Measurements from ENCODE around the gene PARN.
A peak's percentile ranks its signal among the peaks of the same experiment; 100 is the strongest.
"Not testable (repeated sequence)": the region's sequence is repeated elsewhere in the genome, so short reads cannot be mapped to it uniquely, and the experiment has no call there.

The PARN gene

DNA sequence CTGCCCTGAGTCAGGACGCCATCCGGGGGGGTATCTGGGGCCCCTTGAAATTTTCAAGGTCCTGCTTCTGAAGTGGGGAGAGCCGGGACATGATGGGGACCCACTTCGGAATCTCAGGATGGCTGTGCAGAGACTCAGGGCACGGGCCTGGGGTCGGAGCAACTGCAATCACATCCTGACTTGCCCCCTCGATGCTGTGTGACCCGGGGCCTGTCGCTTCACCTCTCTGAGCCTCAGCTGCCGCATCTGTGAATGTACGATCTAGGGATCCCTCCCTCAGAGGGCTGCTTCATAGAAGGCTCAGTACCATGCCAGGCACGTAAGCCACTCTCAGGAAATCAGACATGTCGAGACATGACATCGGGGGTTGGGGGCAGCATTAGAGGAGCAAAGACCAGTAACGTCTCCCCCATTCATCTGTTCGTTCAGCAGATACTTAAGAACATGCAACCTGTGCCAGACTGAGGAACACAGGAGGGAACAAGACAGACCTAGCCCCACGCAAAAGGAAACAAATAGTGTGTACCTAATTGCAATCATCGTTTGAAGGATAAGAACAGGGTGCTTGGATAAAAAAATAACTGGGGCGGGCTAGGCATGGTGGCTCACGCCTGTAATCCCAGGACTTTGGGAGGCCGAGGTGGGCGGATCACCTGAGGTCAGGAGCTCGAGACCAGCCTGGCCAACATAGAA is 229.6 kb downstream of the PARN start:
- no peak for TF ChIP-seq RARB (CRISPR knock-in tag; IDR thresholded peaks at IDR 0.05)
- no peak for TF ChIP-seq TCF4 (CRISPR knock-in tag; IDR thresholded peaks at IDR 0.05; ENCODE audit: borderline replicate concordance)
- ATAC-seq: no peak

GRCh38 chr16:14399378-14400284 is 230.4 kb downstream of the PARN start:
- TF ChIP-seq ZFP30 (CRISPR knock-in tag; IDR thresholded peaks at IDR 0.05) (no peak), CREB5 (CRISPR knock-in tag; IDR thresholded peaks at IDR 0.05; ENCODE audit: low read depth) (peak; percentile 33; the same call in 1 of the 2 replicates)
- peak; percentile 91 for ATAC-seq

DNA sequence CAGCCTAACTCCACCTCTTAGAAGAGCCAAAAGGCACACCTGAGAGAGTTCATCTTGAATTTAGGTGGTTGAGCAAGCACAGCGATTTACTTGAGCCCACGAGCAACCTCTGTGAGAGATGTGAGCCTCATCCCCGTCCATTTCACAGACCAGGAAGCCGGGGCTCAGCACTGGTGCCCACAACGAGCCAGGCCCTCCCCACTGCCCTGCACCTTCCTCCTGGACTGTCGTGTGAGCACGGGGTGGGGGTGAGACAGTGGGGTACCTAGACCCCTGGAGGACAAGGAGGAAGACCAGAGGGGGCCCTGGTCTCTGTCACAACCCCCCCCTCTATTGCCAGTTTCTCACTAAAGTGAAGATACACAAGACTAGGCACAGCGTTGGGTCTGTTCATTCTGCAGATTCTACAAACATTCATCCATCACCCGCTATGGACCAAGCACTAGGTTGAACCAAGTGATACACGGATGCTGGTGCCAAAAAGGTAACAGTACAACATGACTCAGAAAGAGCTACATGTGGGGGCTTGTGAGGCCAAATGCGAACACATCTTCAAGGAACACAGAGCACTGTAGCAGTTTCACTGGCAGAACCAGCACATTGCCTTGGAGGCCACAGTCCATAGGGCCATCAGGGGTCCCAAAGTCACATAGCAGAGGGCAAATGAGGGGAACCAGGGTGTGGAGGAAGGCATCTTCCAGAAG is 231.9 kb downstream of the PARN start:
- TF ChIP-seq SNAI2 (CRISPR knock-in tag; IDR thresholded peaks at IDR 0.05): no peak
- TF ChIP-seq ZNF565 (CRISPR knock-in tag; conservative IDR thresholded peaks at IDR 0.05; ENCODE audit: low read depth): no peak
- no peak for TF ChIP-seq CSDC2 (CRISPR knock-in tag; IDR thresholded peaks at IDR 0.05)
- TF ChIP-seq ZFP30 (CRISPR knock-in tag; IDR thresholded peaks at IDR 0.05): no peak
- TF ChIP-seq TCF4 (CRISPR knock-in tag; IDR thresholded peaks at IDR 0.05; ENCODE audit: borderline replicate concordance): no peak
- no peak for TF ChIP-seq PPARA (CRISPR knock-in tag; IDR thresholded peaks at IDR 0.05; ENCODE audit: borderline replicate concordance)
- no peak for TF ChIP-seq ZNF70 (CRISPR knock-in tag; IDR thresholded peaks at IDR 0.05)
- no peak for TF ChIP-seq BACH2 (CRISPR knock-in tag; IDR thresholded peaks at IDR 0.05; ENCODE audit: borderline replicate concordance)
- TF ChIP-seq ZNF8 (CRISPR knock-in tag; IDR thresholded peaks at IDR 0.05): no peak
- TF ChIP-seq CREB5 (CRISPR knock-in tag; IDR thresholded peaks at IDR 0.05; ENCODE audit: low read depth): no peak
- TF ChIP-seq, protein P1, sequence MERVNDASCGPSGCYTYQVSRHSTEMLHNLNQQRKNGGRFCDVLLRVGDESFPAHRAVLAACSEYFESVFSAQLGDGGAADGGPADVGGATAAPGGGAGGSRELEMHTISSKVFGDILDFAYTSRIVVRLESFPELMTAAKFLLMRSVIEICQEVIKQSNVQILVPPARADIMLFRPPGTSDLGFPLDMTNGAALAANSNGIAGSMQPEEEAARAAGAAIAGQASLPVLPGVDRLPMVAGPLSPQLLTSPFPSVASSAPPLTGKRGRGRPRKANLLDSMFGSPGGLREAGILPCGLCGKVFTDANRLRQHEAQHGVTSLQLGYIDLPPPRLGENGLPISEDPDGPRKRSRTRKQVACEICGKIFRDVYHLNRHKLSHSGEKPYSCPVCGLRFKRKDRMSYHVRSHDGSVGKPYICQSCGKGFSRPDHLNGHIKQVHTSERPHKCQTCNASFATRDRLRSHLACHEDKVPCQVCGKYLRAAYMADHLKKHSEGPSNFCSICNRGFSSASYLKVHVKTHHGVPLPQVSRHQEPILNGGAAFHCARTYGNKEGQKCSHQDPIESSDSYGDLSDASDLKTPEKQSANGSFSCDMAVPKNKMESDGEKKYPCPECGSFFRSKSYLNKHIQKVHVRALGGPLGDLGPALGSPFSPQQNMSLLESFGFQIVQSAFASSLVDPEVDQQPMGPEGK (CRISPR knock-in tag; IDR thresholded peaks at IDR 0.05; ENCODE audit: borderline replicate concordance): no peak
- no peak for TF ChIP-seq TOX (CRISPR knock-in tag; IDR thresholded peaks at IDR 0.05; ENCODE audit: borderline replicate concordance)
- no peak for TF ChIP-seq ZC3H10 (CRISPR knock-in tag; IDR thresholded peaks at IDR 0.05)
- TF ChIP-seq, protein P2, sequence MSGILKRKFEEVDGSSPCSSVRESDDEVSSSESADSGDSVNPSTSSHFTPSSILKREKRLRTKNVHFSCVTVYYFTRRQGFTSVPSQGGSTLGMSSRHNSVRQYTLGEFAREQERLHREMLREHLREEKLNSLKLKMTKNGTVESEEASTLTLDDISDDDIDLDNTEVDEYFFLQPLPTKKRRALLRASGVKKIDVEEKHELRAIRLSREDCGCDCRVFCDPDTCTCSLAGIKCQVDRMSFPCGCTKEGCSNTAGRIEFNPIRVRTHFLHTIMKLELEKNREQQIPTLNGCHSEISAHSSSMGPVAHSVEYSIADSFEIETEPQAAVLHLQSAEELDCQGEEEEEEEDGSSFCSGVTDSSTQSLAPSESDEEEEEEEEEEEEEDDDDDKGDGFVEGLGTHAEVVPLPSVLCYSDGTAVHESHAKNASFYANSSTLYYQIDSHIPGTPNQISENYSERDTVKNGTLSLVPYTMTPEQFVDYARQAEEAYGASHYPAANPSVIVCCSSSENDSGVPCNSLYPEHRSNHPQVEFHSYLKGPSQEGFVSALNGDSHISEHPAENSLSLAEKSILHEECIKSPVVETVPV (CRISPR knock-in tag; IDR thresholded peaks at IDR 0.05): no peak
- ATAC-seq: no peak

DNA sequence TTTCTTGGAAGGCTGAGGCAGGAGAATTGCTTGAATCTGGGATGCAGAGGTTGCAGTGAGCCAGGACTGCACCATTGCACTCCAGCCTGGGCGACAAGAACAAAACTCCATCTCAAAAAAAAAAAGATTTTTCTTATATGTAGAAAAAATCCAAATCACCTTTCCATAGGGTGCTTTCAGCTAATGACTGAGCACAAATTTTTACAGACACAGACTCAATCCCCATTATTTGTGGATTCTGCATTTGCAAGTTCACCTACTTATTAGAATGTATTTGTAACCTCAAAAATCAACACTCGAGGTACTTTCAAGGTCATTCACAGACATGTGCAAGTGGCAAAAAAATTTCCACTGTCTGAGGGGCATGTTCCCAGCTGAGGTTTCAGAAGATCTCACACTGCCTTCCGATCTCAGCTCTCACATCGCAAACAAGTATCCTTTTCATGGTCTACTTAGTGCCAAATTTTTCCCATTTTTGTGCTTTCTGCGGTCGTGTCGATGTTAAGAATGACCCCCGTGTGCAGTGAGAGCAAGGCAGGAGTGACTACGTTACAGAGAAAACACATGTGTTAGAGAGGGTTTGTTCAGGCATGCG is 234.3 kb downstream of the PARN start:
- not testable (repeated sequence) for ATAC-seq

DNA sequence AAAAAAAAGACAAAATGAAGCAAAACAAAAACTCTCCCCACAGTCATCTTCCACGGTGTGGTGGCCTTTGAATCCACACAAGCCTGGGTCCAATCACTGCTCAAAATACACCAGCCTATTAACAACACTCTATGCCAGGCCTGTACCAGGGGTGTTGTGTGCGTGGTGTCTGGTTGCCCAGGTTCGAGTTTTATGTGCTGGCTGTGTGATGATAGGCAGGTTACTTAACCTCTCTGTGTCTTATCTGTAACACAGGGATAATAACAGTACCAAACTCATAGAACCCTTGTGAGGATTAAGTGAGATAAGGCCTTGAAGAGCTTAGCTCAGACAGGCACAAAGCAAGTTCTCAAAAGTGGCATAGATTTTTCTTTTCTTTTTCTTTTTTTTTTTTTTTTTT is 235.2 kb downstream of the PARN start:
- no peak for ATAC-seq
- TF ChIP-seq ZFP30 (CRISPR knock-in tag; IDR thresholded peaks at IDR 0.05) (no peak), SNAI2 (CRISPR knock-in tag; IDR thresholded peaks at IDR 0.05) (no peak), PPARA (CRISPR knock-in tag; IDR thresholded peaks at IDR 0.05; ENCODE audit: borderline replicate concordance) (no peak), ZNF70 (CRISPR knock-in tag; IDR thresholded peaks at IDR 0.05) (no peak), CREB5 (CRISPR knock-in tag; IDR thresholded peaks at IDR 0.05; ENCODE audit: low read depth) (no peak), RARB (CRISPR knock-in tag; IDR thresholded peaks at IDR 0.05) (no peak), OSR1 (CRISPR knock-in tag; IDR thresholded peaks at IDR 0.05) (no peak), ESRRG (CRISPR knock-in tag; IDR thresholded peaks at IDR 0.05) (no peak), CSDC2 (CRISPR knock-in tag; IDR thresholded peaks at IDR 0.05) (no peak), GLIS3 (CRISPR knock-in tag; IDR thresholded peaks at IDR 0.05) (no peak), ZC3H10 (CRISPR knock-in tag; IDR thresholded peaks at IDR 0.05) (no peak), ZFP3 (CRISPR knock-in tag; IDR thresholded peaks at IDR 0.05) (no peak), ZNF8 (CRISPR knock-in tag; IDR thresholded peaks at IDR 0.05) (no peak), ISL1 (CRISPR knock-in tag; IDR thresholded peaks at IDR 0.05) (no peak)
- TF ChIP-seq, protein P3, sequence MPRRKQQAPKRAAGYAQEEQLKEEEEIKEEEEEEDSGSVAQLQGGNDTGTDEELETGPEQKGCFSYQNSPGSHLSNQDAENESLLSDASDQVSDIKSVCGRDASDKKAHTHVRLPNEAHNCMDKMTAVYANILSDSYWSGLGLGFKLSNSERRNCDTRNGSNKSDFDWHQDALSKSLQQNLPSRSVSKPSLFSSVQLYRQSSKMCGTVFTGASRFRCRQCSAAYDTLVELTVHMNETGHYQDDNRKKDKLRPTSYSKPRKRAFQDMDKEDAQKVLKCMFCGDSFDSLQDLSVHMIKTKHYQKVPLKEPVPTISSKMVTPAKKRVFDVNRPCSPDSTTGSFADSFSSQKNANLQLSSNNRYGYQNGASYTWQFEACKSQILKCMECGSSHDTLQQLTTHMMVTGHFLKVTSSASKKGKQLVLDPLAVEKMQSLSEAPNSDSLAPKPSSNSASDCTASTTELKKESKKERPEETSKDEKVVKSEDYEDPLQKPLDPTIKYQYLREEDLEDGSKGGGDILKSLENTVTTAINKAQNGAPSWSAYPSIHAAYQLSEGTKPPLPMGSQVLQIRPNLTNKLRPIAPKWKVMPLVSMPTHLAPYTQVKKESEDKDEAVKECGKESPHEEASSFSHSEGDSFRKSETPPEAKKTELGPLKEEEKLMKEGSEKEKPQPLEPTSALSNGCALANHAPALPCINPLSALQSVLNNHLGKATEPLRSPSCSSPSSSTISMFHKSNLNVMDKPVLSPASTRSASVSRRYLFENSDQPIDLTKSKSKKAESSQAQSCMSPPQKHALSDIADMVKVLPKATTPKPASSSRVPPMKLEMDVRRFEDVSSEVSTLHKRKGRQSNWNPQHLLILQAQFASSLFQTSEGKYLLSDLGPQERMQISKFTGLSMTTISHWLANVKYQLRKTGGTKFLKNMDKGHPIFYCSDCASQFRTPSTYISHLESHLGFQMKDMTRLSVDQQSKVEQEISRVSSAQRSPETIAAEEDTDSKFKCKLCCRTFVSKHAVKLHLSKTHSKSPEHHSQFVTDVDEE (CRISPR knock-in tag; IDR thresholded peaks at IDR 0.05): no peak

All from SK-N-SH treated with all-trans-retinoic acid at 6 μM for 48 hours (cell line).